ENCODE results near the gene TSHR.
A peak's percentile ranks its signal among the peaks of the same experiment; 100 is the strongest.

Gene TSHR

GRCh38 chr14:80926397-80927082 lies 28.9 kb upstream of the TSHR start:
- no peak for TF ChIP-seq CTCF (IDR thresholded peaks at IDR 0.05; ENCODE audit: low read depth, low read length)
- no peak overlapping the region for H3K4me3 ChIP-seq (ENCODE audit: low read depth, low read length)

DNA sequence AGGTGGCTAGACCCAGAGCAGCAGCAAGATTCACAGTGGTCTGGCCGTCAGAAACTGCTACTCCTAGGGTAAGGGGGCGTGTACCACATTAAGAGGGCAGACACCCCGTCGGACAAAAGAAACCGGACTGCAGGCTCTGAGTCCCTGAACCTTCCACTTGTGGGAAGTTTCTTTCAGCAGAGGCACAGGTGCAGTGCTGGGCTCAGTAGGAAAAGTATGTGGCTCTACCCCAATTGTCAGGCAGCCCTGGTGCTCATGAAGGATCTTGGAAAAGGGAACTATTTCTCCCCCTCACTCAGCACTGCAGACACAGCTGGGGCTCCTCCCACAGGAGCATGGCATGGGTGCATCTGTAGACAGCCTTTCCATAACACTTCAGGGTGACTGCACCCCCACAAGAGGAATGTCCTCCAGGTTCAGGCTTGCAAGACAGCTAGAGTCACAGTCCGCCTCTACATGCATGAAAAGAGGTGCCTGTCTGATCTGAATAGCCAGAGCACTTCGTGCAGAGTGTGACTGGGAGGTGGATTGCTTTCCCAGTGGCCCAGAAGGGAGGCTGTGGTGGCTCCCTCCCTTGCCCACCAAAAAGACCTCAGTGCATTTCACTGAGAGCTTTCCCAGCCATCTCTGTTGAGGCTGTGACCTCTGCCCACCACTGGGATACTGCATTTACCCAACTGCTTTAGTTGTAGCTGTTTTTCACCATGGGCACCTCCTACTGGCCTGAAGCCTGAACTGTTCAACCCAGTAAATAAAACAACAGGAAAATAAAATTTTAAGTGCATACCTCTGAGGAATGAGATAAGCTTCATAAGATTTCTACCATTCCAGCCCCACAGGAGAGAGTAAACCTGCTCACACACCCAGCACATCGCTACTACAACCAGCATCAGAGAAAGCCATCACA lies 28.1 kb upstream of the TSHR start:
- H3K4me3 ChIP-seq (ENCODE audit: low read depth, low read length): no peak overlapping the region
- no peak for TF ChIP-seq CTCF (IDR thresholded peaks at IDR 0.05; ENCODE audit: low read depth, low read length)

DNA sequence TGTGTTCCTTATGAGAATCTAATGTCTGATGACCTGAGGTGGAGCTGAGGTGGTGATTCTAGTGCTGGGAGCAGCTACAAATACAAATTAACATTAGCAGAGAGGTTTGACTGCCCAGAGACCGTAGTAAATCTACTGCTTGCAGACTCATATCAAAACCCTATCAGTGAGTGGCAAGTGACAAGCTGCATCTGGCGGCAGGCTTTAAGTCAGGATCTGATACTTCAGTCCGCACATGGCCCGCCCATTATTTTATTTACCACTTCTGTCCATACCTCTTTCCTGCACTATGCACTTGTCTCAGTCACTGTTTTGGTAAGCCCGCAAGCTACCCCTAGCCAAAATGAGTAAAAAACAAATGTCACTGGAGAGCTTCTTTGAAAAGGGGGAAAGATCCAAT lies 25.3 kb upstream of the TSHR start:
- H3K4me3 ChIP-seq (ENCODE audit: low read depth, low read length): no peak overlapping the region
- no peak for TF ChIP-seq CTCF (IDR thresholded peaks at IDR 0.05; ENCODE audit: low read depth, low read length)

- no peak for TF ChIP-seq CTCF (IDR thresholded peaks at IDR 0.05; ENCODE audit: low read depth, low read length)
Measured at GRCh38 chr14:80930836-80931389, 24.5 kb upstream of the TSHR start.

DNA sequence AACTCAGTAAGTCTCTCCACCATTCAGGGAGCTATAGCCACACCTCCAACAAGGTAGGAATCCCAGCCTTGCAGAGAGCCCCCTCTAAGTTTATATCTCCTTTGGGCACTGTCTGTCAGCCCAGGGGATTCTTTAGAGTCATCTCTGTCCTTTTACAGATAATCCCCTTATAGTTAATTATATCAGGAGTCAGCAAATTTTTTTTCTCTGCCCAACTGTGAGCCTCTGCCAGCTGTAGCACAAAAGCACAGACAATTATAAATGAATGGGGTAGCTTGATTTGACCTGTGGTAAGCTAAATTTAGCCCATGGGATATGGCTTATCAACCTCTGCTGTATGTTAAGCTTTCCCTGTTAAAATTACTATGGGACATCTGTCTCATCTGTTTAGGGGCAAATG lies 22.1 kb upstream of the TSHR start:
- no peak overlapping the region for H3K4me3 ChIP-seq (ENCODE audit: low read depth, low read length)

More at GRCh38 chr14:80930836-80931389, 24.5 kb upstream of the TSHR start:
- peak overlapping the region; percentile 32; the same call in 1 of the 2 replicates for H3K4me3 ChIP-seq (ENCODE audit: low read depth, low read length)

GRCh38 chr14:80933686-80934085 lies 21.7 kb upstream of the TSHR start:
- TF ChIP-seq CTCF (IDR thresholded peaks at IDR 0.05; ENCODE audit: low read depth, low read length): no peak
- H3K4me3 ChIP-seq (ENCODE audit: low read depth, low read length): no peak overlapping the region

More for the DNA sequence above, 22.1 kb upstream of the TSHR start:
- TF ChIP-seq CTCF (IDR thresholded peaks at IDR 0.05; ENCODE audit: low read depth, low read length): no peak
